Small intestine (tissue), 7 donors: ENCODE data around the gene GAL. TPM values are rescaled to one million over a fixed set of nuclear protein-coding genes. Genes with fewer than 3 reads are reported as not detected.

Source experiments
- DNase-seq, 2 donors: peaks; one replicate each; pipeline versions ENCODE4 v3.0.0 to v3.0.0-alpha.2; 2013
- FAIRE-seq: peaks from 2 replicates; lab custom pipeline; 2012; peaks lifted over from hg19 to GRCh38; lab: Jason Lieb, UNC
- H3K27ac ChIP-seq, 3 donors: one replicate each; pipeline ENCODE4 v1.5.1; 2013; ENCODE audit warnings: low read length in 2 of 3, mild to moderate bottlenecking in 2 of 3, control low read depth in 1 of 3, inconsistent platforms in 1 of 3, low read depth in 1 of 3, moderate library complexity in 1 of 3
- H3K27me3 ChIP-seq, 3 donors: one replicate each; pipeline ENCODE4 v1.6.1; 2013; ENCODE audit warnings: low read length in 3 of 3, inconsistent platforms in 1 of 3; ENCODE audit not compliant: control insufficient read depth in 3 of 3, insufficient read depth in 3 of 3
- H3K36me3 ChIP-seq, 3 donors: one replicate each; pipeline ENCODE4 v1.6.1; 2013; ENCODE audit warnings: low read length in 3 of 3, inconsistent platforms in 1 of 3, low read depth in 1 of 3, mild to moderate bottlenecking in 1 of 3, moderate library complexity in 1 of 3; ENCODE audit not compliant: control insufficient read depth in 3 of 3, insufficient read depth in 2 of 3
- H3K4me1 ChIP-seq, 3 donors: one replicate each; pipeline ENCODE4 v1.6.1; 2013; ENCODE audit warnings: low read length in 2 of 3, inconsistent platforms in 1 of 3, low read depth in 1 of 3, mild to moderate bottlenecking in 1 of 3, moderate library complexity in 1 of 3; ENCODE audit not compliant: control insufficient read depth in 3 of 3, insufficient read depth in 2 of 3
- H3K4me3 ChIP-seq, 3 donors: one replicate each; pipeline ENCODE4 v1.5.1; 2013; ENCODE audit warnings: low read length in 3 of 3, control low read depth in 1 of 3, inconsistent platforms in 1 of 3, low read depth in 1 of 3, mild to moderate bottlenecking in 1 of 3, moderate library complexity in 1 of 3
- H3K9me3 ChIP-seq, 2 donors: one replicate each; pipeline ENCODE4 v1.6.1; 2013; ENCODE audit warnings: low read depth in 1 of 2, low read length in 1 of 2; ENCODE audit not compliant: control insufficient read depth in 2 of 2, insufficient read depth in 1 of 2
- WGBS, 3 donors: extraction: QIAGEN DNeasy Blood & Tissue Kit; methylation state at CpG; one replicate each; pipeline ENCODE4 v1.1.7; 2013; 5-methylcytosine and 5-hydroxymethylcytosine counted together
- polyA plus RNA-seq, 4 donors: library from polyadenylated mRNA; stranded (reverse) in 3 of 4; unstranded in 1 of 4; fragments of 200-250 nt in 3 of 4; fragments of 120-200 nt in 1 of 4; gene quantifications; one replicate each; pipeline versions ENCODE4 v1.2.1 to v1.2.3, GENCODE V29; 2013
- donor health status: healthy with polysubstance abuse.
- donor health status: control.
- donor health status: control.
- donor health status: Bipolar disorder and iron deficiency.
- donor health status: healthy.

The GAL gene
- polyA plus RNA-seq, 4 donors = 3.8 to 11.9 TPM; not detected in 2

DNA sequence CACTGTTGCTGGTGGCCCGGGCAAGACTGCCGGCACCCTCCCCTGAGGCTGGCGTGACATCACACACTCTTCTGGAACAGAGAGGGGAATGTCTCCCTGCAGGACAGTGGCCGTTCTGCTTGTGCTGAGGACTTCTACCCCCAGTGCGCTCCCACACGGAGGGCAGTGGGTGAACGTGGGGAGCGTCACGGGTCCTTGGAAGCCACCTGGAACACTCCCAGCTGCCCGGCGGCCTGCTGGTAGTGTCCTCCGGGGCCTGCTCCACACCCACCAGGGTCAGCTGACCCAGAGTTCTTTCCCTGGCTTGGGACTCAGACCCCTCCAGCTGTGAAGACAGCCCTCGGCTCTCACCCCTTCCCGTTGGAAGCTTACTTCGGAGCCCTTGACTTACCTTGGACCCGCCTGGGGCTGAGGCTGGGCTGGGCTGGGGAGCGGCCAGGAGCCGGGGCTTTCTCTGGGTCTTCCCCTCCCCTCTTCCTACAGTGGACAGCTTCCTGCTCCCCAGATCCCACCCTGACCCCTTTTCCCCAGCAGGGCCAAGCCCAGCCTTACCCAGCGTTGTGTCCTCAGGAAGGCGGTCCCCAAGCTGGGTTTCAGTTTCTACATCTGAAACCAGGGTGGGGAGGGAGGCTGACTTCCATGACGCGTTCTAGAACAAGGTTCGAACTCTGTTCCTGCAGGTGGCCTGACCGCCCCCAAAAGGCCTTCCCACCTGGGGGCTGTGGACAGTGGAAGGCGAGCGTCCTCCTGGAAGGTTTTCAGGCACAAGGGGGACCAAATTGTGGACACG, 14.8 kb upstream of the GAL start:
- Histone ChIP-seq H3K27me3 (no peaks in the 10 kb centered on the region), H3K9me3 (peaks cover 1 to 11% of the 10 kb centered on the region in 2 donors), H3K36me3 (no peaks in the 10 kb centered on the region), H3K4me1 (no peaks in the 10 kb centered on the region), H3K4me3 (no peak overlapping the region), H3K27ac (no peak overlapping the region)
- WGBS, 3 donors = 82 to 86% (median 84%) methylated on average over 25 to 27 of the region's 27 CpGs
- DNase-seq = no peak
- FAIRE-seq = no peak

DNA sequence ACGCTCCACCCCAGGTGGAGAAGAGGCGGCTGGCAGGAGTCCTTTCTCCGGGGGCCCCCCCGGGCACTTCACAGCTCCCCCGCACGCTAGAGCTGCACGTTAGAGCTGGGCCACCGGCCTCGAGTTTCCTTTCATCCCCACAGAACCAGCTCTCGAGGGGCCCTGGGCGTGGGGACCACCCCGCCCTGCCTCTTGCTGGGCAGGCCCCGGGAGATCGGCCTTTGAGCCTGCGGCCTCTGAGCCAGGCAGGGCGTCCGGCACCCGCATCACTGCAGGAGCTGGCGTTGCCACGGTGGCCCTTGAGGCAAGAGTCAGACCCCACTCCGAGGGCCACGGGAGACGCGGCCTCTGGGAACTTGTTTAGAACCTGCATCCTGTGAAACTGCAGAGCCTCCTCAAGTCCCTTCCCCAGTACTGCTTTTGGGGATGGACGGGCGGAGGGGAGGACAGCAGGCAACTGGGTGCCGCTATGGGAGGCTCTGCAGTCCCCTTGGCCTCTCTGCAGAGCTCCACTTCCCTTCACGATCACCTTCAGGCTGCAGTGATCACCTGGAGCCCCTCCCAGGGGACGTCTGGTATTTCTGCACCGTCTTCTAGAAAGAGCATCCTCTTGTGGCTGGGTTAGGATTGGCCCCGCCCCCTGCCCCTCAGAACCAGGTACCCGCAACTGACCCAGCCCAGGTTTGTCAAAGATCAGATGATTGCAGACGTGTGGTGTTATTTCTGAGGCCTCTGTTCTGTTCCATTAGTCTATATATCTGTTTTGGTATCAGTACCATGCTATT, 13.9 kb upstream of the GAL start:
- no peak for DNase-seq

DNA sequence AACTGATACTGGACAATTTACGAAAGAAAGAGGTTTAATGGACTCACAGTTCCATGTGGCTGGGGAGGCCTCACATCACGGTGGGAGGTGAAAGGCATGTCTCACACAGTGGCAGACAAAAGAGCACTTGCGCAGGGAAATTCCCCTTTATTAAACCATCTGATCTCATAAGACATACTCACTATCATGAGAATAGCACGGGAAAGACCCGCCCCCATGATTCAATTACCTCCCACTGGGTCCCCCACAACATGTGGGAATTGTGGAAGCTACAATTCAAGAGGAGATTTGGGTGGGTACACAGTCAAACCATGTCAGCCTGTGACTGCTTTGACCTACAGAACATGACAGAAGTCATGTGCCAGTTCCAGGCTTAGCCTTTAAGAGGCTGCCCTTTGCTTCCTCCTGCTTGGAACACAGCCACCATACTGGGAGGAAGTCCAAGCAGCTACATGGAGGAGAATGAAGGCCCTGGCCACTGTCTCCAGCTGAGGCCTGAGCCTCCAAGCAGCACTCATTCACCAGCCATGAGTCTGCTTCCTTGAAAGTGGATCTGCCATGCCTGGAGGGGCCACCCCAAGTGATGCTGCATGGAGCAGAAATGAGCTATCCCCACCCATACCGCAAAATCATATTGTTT, 10.9 kb upstream of the GAL start:
- Histone ChIP-seq H3K4me3 (no peak overlapping the region), H3K36me3 (no peaks in the 10 kb centered on the region), H3K4me1 (no peaks in the 10 kb centered on the region), H3K9me3 (peaks cover 1 to 13% of the 10 kb centered on the region in 2 donors), H3K27ac (no peak overlapping the region), H3K27me3 (peaks cover 0 to 3% (median 0%) of the 10 kb centered on the region in 3 donors)
- DNase-seq (no peak), FAIRE-seq (no peak)
- WGBS, 3 donors = 85 to 89% (median 87%) methylated on average over 6 of the region's 6 CpGs

More for the DNA sequence above, 13.9 kb upstream of the GAL start:
- FAIRE-seq = no peak
- H3K36me3 ChIP-seq = no peaks in the 10 kb centered on the region
- peaks cover 1 to 13% of the 10 kb centered on the region in 2 donors for H3K9me3 ChIP-seq
- H3K27me3 ChIP-seq = no peaks in the 10 kb centered on the region
- no peak overlapping the region for H3K27ac ChIP-seq
- H3K4me3 ChIP-seq = no peak overlapping the region
- WGBS, 3 donors = 80 to 85% (median 82%) methylated on average over 32 to 33 of the region's 33 CpGs
- H3K4me1 ChIP-seq = no peaks in the 10 kb centered on the region

DNA sequence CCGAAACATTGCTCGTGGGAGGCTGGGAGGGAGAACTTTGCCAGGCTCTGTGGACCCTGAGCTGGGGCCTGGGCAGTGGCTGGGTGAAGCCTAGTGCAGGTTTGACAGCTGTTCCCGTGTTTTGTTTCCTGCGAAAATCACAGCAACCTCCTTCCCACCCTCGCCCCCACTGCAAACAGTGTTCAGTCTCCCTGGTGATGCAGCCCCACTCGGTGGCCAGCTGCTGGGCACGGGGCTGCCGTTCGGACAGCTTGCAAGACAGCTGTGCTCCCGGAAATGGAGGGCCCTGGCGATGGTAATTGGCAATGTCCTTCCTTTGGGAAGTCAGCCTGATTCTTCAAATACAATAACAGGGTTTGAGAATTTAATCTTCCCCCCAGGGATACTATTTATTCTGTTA, 10.4 kb upstream of the GAL start:
- DNase-seq (no peak), FAIRE-seq (no peak)
- Histone ChIP-seq H3K4me3 (no peak overlapping the region), H3K4me1 (no peaks in the 10 kb centered on the region), H3K27ac (no peak overlapping the region), H3K27me3 (peaks cover 0 to 3% (median 0%) of the 10 kb centered on the region in 3 donors), H3K36me3 (no peaks in the 10 kb centered on the region), H3K9me3 (peaks cover 1 to 13% of the 10 kb centered on the region in 2 donors)
- 84 to 90% (median 85%) methylated on average over 11 of the region's 11 CpGs for WGBS, 3 donors

DNA sequence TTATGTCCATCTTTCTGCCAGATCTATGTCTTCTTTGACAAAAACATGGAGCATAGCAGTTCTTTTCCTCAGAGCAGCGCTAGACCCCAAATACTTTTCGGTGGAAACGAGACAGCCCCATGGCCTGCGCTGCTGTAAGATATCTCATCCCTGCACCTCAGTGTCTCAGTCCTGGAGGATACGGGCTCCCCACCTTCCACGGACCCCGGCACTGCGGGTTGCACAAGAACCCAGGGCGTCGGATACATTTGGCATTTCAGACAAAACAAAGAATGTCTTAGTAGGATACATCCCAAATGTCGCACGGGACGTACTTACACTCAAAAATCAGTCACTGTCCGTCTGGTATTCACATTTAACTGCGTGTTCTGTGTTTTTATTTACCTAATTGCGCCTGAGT, 9.9 kb upstream of the GAL start:
- peaks cover 1 to 13% of the 10 kb centered on the region in 2 donors for H3K9me3 ChIP-seq
- no peak overlapping the region for H3K27ac ChIP-seq
- DNase-seq = no peak
- H3K4me3 ChIP-seq = no peak overlapping the region
- peaks cover 0 to 3% (median 0%) of the 10 kb centered on the region in 3 donors for H3K27me3 ChIP-seq
- no peak for FAIRE-seq
- no peaks in the 10 kb centered on the region for H3K4me1 ChIP-seq
- no peaks in the 10 kb centered on the region for H3K36me3 ChIP-seq
- 92 to 97% (median 93%) methylated on average over 16 of the region's 16 CpGs for WGBS, 3 donors

DNA sequence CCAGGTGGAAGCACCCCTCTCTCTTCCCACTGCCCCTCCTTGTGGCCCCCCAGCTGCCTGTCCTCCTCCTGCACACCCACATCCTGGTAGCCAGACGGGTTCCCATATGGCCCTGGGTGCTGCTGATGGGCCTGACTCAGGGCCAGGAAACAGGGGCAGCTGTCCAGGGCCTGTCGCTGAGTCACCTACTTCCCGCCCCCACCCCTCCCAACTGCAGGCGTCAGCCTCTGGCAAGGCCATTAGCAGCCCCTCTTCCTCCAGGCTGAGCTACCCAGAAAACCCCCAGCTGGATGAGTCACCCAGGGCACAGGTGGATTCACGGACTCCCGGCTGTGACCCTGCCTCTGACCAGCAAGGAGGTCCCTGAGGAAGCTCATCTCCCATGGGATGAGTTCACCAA, 6.9 kb upstream of the GAL start:
- Histone ChIP-seq H3K4me1 (no peaks in the 10 kb centered on the region), H3K4me3 (no peak overlapping the region), H3K36me3 (no peaks in the 10 kb centered on the region), H3K27ac (no peak overlapping the region), H3K27me3 (peaks cover 0 to 4% (median 4%) of the 10 kb centered on the region in 3 donors), H3K9me3 (peaks cover 1 to 13% of the 10 kb centered on the region in 2 donors)
- 11 to 18% (median 15%) methylated on average over 6 of the region's 6 CpGs for WGBS, 3 donors
- FAIRE-seq (no peak), DNase-seq (no peak)

DNA sequence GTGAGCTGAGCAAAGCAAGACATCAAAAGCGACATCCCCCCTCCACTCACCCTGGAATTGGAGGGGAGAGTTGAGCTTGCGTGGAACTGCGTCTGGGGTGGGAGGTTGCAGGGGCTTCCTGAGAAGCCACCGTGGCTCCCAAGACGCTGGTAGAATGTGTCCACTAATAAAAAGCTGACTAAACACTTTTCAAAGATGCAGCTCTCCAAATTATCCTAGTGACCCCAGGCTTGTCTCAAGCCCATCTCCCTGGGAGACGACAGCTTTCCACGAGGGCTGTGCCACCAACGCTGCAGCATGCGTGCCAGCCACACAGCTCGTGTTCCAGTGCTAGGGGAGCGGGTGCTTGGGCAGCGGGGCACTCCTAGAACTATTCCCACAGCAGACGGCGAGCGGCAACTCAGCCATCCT, 6.3 kb upstream of the GAL start:
- Histone ChIP-seq H3K36me3 (no peaks in the 10 kb centered on the region), H3K4me3 (no peak overlapping the region), H3K4me1 (no peaks in the 10 kb centered on the region), H3K27me3 (peaks cover 0 to 10% (median 4%) of the 10 kb centered on the region in 3 donors), H3K9me3 (peaks cover 1 to 13% of the 10 kb centered on the region in 2 donors), H3K27ac (no peak overlapping the region)
- 79 to 85% (median 84%) methylated on average over 15 of the region's 15 CpGs for WGBS, 3 donors
- FAIRE-seq (no peak), DNase-seq (no peak)

DNA sequence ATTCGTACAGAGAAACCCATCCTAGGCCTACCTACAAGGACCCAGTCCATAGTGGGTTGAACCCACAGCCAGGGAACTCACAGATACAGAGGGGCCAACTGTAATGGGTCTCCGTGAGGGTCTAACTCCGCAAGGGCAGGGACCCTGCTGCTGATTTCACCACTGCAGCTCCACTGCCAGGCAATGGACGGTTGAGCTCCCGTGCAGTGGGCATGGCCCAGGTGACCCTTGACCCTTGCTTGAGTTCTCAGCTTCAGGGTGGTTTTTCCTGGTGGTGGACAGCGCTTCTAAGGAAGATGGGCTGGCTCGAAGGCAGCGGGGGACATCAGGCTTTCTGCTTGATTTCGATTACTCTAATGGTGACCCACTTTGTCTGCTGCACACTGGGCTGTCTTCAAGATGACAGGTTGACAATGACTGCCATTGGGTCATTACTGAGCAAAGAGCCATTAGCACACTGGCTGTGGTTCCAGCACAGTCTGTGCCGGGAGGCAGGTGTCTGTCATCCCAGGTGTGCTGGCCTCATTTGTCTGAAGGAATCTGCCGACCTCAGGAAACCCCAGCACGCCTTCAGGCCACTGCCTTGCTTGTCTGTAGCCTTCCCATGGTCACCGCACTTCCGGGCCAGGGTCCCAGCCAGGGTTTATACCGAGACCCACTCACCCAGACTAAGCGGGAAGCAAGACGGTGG, 3.7 kb upstream of the GAL start:
- WGBS, 3 donors = 77 to 88% (median 88%) methylated on average over 17 of the region's 17 CpGs

More for the DNA sequence above, 3.7 kb upstream of the GAL start:
- Histone ChIP-seq H3K9me3 (no peaks in the 10 kb centered on the region), H3K36me3 (no peaks in the 10 kb centered on the region), H3K4me3 (no peak overlapping the region), H3K27me3 (peaks cover 0 to 34% (median 24%) of the 10 kb centered on the region in 3 donors), H3K4me1 (peaks cover 0 to 5% (median 0%) of the 10 kb centered on the region in 3 donors), H3K27ac (no peak overlapping the region)
- DNase-seq (no peak), FAIRE-seq (no peak)
